HG03354 (cell line): Measurements from ENCODE around the gene GSDMA.
"Not testable (repeated sequence)": the region's sequence is repeated elsewhere in the genome, so short reads cannot be mapped to it uniquely, and the experiment has no call there.

Experiments used
- ATAC-seq: cut with Tn5 transposase; IDR thresholded peaks from one replicate; pipeline ENCODE4 v1.9.1; 2021; ENCODE audit warnings: mild to moderate bottlenecking; ENCODE audit not compliant: unreplicated experiment, poor library complexity, severe bottlenecking

The GSDMA gene

DNA sequence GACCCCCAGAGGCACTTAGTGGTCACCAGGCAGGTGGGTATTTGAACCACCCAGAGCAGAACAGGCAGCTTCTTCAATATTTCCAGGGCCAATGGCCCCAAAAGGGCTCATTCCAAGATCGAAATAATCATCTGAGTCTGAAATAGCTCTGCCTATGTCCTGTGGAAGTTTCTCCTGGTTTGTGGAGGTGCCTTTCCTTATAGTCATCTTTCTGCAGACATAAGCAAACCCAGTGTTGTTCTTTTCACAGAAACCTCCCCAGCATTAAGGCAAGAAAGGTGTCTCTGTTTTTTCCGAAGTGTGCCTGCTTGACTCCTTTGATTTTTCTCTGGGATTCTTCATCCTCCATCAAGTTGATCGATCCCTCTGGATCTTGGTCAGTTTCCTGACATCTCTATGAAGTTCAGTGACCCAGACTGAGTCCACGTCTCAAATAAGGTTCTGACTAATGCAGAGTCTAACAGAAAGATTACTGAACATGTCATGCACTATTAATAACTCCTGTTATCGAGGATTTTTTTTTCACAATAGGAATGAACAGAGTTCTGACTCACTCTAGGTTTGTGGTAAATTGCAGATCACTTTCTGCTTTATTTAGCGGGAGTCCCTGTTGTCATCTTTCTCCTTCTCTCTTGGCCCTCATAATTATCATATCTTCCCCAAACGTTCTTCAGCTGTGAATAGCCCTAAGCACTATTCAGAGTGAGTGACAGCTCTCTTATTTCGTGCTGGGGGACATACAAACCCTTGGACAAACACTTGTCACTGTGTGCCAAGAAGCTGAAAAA, 33.8 kb upstream of the GSDMA start:
- ATAC-seq = no peak

DNA sequence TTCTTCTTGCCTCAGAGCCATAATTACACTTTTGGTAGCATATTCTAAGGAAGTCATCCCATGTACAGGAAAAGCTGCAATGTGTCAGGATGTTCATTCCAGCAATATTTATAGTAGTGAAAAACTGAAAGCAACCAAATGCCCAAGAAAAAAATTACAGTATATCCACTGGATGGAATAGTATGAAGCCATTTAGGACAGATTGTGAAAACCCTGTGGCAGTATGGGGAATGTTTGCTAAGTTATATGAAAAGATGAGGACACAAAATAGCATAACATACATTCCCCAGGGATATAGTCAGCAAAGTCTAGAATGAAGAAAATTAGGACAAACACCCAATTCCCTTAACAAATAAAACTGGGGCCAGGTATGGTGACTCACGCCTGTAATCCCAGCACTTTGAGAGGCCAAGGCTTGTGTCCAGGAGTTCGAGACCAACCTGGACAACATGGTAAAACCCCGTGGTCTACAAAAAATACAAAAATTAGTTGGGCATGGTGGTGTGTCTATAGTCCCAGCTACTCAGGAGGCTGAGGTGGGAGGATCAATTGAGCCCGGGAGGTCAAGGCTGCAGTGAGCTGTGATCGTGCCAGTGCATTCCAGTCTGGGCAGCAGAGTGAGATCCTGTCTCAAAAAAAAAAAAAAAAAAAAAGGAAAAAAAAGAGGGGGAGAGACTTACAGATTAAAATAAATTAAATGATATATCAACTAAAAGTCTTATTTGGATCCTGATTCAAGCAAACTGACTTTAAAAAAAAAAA, 33.0 kb upstream of the GSDMA start:
- no peak for ATAC-seq

DNA sequence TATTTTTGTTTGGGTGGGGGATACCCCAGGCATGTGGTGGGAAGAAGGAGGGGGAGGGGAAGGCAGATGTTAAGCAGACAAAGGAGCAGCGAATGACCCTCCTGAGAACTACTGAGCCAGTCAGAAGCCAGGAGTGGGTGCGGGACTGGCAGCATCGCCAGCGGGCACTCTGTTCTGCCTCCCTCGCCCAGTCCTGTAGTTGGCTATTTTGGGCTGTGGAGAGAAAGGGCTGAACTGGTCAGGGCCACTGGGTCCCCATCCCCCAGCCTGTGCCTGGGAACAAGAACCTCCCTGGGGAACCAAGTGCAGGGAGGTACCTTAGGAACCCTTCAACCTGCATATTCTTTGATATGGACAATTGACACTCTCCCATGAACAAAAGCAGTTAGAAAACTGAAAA, 28.9 kb upstream of the GSDMA start:
- ATAC-seq = no peak

DNA sequence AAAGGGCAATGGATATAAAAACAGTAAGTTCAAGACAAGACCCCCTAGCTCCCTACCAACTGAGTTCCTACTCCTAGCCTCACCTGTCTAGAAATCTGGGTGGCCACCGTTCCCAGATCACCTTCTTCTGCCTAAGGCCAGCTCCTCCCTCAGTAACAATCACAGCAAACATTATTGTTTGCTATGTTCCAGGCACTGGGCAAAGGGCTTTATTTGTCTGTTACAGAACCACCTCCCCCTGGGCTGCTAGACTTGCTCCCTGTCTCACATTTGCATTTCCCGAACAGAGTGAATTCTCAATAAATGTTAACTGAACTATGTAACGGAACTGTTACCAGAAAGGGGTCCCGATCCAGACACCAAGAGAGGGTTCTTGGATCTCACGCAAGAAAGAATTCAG, 28.5 kb upstream of the GSDMA start:
- ATAC-seq = no peak

DNA sequence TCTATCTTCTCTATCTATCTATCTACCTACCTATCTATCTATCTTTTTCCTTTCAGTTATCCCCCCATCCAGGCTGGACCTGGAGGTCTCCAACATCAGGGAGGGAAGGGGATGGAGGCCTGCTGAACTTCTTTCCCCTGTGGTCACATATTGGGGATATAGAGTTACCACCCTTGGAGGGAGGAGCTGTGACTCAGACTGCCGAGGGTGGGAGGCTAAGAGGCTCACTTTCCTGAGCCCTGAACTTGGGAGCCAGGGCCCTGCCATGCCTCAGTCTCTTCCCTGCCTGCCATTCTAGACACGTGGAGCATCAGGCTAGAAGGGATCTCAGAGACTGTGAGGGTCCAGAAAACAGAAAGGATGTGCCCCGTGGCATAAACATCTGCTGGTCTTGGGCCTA, 26.9 kb upstream of the GSDMA start:
- ATAC-seq = no peak

DNA sequence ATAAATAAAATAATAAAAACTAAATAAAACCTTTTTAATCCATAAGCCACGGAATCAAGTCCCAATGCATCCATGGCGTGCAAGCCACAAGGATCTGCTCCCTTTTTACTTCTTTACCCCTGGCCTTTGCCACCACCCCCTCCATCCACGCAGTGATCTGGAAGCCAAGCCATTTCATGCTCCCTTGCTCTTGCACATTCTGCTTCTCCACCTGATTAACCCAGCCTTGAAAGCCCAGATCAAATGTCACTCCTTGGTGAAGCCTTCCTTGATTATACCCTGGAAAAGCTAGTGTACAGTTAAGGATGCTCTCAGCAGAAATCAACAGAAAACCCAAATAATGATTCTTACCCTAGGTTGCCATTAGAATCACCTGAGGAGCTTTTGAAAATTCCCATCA, 25.4 kb upstream of the GSDMA start:
- ATAC-seq = no peak

DNA sequence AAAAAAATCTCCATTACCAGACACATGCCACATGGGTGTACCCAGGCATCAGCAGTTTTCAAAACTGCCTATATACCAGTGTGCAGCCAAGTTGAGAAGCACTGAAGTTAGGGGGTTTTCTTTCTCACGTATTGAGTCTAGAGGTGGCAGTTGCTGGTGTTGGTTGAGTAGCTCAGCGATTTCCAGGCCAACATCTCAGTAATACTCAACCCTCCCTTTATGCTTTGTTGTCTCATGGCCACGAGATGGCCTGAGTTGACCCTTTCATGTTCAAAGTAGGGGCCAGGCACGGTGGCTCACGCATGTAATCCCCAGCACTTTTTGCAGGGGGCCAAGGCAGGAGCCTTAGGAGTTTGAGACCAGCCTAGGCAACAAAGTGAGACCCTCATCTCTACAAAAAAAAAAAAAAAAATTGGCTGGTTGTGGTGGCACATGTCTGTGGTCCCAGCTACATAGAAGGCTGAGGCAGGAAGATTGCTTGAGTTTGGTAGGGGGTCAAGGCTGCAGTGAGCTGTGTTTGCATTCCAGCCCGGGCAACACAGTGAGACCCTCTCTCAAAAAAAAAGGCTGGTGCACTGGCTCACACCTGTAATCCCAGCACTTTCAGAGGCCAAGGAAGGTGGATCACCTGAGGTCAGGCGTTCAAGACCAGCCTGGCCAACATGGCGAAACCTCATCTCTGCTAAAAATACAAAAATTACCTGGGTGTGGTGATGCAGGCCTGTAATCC, 24.5 kb upstream of the GSDMA start:
- ATAC-seq = no peak

DNA sequence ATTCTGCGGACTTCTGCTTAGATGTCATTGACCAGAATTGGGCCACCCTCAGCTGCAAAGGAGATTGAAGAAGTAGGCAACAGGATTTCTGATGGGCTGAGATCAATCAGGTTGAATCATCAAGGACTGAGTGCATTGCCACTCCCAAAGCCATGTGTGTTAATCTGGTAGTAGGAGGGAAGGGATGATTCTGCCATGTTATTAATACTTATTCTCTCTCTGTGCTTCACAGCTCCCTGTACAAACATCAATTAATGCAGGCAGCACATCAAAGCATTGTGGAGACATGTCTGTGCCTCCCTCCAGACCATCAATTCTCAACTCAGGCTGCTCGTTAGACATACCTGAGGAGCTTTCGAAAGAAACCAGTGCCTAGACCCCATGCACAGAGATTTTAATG, 23.7 kb upstream of the GSDMA start:
- ATAC-seq = no peak

DNA sequence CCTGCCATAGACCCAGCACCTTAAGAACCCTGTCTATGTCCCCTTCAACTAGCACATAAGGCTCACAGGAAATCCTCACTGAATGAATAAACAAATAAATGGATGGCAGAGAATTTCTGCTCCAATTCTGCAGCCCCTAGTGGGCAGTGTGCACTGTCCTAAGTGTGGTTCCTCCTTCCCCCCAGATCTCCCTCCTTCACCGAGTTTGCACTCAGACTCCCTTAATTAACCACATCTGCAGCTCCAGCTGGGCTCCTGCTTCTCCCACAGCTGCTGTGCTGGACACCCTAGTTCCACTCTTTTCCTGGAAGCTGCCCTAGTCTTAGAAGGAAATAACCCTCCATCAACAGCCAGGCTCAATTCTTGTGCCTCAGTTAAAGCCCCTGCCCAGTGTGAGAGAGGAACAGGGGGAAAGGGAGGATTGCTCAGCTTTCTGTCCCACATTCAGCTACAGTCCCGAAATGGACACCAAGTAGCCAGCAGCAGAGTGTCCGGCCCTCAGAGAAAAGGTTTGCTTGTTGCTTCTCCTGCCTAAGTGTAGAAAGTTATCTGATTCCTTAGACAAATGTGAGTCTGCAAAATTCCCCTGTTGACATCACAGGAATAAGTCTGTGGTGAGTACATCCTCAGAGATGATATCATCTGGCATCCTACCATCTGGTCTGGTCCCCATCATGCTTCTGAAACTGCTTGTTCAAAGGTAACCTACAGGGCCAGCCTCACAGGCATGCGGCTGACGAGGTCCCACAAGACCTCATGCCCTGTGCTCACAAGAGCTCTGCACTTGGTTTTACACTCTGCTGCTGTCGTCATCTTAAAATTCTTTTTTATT, 23.0 kb upstream of the GSDMA start:
- ATAC-seq = peak; percentile 78

DNA sequence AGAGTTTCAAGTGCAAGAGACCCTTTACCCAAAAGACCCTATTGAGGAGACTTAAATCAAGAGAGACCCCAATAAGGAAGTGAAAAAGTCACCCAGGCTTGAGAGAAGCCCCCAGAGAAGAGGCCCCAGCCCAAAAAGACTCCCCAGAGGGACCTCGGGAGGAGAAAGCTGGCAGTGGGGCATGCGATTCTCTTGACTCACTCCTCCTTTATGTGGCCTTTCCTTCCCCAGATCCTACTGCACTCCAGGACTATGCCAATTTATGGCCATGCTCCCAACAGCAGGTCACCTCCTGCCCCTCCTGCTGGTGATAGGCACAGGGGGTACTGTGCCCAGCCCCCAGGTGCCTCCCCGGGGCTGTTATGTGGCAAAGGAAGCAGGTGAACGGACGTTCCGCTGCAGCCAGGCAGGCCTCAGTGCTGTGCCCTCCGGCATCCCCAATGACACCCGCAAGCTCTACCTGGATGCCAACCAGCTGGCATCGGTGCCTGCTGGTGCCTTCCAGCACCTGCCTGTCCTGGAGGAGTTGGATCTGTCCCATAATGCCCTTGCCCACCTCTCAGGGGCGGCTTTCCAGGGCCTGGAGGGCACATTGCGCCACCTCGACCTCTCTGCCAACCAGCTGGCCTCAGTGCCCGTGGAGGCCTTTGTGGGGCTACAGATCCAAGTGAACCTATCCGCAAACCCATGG, 19.0 kb upstream of the GSDMA start:
- ATAC-seq = no peak

DNA sequence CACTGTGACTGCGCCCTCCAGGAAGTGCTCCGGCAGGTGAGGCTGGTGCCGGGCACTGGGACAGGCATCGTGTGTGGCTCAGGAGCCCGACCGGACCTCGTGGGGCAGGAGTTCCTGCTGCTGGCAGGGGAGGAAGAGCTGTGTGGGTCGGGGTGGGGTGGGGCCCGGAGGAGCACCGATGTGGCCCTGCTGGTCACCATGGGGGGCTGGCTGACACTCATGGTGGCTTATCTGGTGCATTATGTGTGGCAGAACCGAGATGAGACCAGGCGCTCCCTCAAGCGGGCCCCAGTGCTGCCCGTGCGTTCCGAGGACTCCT, 18.5 kb upstream of the GSDMA start:
- ATAC-seq = no peak

DNA sequence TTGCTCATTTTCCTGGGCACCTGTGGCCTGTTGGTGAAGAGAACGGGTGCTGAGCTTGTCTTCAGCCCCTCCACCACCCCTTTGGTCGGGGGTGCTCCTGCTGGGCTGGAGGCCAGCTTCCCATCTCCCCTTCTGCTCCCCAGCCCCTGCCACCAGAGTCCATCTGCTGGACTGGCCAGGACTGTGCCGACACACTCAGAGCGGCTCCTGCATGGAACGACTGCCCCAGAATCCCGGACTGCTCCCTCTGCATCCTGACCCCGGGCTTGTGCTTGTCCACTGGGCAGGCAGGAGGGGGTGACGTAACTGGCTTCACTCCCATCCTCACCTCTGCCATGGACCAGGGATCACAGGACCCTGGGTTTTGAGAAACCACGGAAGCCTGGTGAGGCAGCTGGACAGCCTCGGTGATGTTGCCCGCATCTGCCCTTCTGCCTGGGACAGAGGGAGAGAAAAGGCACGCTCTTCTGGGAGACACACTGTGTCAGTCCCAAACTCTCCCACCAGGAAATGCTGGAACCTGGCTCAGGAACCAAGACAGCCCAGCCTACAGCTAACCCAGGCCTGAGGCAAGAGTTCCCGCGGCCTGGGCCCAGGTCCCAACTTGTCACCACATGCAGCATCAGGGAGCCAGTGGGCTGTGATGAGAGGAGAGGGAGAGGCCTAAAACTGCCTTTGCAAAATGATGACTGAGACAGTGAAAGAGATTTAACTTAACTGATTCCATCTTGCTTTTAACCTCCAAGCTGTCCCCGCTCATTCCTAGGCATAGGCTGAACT, 16.1 kb upstream of the GSDMA start:
- ATAC-seq = no peak

DNA sequence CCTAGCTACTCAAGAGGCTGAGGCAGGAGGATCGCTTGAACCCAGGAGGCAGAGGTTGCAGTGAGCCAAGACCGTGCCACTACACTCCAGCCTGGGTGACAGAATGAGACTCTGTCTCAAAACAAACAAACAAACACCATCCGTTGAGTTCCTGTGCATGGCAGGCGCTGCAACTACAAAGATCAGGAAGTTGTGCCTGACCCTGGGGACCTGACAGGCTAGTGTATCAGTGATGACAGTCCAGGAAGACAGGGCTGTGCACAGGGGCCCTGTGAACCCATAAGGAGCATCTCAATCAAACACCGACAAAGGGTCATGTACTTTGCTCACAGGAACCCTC, 14.3 kb upstream of the GSDMA start:
- not testable (repeated sequence) for ATAC-seq

DNA sequence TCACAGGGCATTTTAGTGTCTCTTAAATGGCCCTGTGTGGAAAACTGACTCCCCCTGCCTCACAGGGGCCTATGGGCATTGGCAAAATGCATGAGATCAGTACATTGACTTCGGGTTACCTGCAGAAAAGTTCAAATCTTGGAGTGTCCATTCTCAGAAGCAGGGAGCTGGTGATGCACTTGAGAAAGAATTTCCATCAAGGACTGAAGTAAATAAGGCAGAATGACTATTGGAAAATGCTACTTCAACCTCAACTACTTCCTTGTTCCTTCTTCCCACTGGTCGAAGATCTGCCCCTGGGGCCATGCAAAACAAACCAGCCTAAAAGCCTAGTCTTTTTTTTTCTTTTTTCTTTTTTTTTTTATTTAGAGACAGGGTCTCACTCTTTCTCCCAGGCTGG, 13.8 kb upstream of the GSDMA start:
- no peak for ATAC-seq

DNA sequence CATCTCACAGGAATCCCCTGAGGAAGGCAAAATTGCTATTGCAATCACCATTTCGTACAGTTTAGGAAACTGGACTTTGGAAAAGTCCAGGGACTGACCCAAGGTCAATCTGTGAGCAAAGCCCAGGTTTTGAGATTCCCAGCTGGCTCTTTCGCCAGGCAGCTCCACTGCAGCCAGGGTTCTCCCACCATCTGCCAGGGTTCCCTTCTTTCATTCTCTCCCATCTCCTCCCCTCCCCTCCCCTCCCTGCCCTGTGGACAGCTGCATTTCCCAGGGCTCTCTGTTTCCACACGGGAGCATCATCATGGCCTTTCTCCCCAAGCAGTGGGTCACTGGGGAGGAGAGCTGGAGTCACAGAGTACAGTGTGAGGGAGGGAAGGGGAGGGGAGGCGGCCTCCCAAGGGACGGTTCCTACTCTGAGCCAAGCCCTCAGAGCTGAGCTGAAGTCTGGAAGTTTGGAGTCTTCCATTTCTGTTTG, 11.9 kb upstream of the GSDMA start:
- no peak for ATAC-seq

DNA sequence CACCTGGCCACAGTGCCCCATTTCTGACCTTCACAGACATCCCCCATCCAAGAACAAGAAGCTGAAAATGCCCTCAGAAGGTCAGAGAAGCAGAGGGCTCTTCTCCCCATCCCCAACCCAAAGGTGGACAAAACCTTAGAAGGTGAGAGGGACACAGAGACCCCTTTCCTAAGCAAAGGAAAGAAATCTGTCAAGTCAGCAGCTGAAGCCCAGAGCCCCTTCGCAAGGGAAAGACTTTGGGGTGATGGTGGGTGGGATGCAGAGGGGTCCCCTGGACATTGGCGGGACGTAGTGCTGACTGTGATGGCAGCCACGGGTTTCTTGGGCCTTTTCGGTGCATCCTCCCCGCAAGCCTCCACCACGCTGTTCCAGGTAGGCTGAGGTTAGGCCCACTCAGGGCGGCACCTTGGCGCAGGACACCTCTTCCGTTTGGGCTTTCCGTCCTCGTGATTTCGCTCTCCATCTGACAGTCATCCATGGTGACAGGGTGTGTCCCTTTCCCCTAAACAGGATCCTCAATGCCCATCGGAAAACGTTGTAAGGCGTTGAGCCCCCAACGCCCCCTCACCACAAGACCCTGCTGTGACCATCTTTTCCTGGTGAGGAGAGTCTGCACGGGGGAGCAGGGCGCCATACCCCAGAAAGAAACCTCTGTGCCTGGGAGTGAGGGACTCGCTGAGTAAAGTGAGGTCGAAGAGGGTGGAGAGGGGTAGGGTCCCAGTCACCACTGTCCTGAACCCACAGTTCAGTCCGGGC, 10.7 kb upstream of the GSDMA start:
- no peak for ATAC-seq

DNA sequence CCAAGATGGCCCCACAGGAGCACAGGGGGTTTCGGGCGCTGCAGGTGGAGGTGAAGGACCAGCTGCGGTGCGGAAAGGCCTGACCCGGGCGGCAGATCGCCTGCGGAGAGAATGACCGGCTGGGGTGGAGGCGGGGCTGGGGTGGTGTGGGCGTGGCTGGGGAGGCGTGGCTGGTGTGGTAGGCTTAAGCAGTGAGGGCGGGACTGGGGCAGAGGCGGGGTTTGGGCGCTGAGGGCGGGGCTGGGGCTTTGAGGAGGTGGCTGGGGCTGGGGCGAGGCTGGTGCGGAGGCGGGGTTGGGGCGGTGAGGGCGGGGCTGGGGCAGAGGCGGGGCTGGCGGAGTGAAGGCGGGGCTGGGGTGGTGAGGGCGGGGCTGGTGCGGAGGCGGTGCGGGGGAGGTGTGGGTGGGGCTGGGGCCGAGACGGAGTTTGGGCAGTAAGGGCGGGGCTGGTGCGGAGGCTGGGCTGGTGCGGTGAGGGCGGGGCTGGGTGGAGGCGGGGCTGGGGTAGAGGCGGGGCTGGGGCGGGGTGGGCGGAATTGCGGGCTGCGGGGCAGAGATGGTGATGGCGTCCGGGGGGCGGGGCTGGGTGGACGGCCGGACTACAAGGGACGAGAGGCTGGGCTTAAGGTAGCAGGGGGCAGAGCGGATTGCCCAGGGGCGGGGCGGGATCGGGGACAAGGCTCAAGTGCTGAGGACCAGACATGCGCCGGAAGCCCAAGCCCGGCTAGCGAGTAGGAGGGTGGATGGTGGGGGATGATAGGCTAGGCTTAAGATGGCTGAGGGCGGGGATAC, 9.9 kb upstream of the GSDMA start:
- peak; percentile 76 for ATAC-seq
